ENCODE data around the gene PARP14.
A peak's percentile ranks its signal among the peaks of the same experiment; 100 is the strongest.
"Not testable (repeated sequence)": the region's sequence is repeated elsewhere in the genome, so short reads cannot be mapped to it uniquely, and the experiment has no call there.

Gene PARP14

GRCh38 chr3:122680475-122681283 lies at the start of gene PARP14:
TSS of gene PARP14 (plus strand) at chr3:122680839. CDS start at chr3:122680884, 45 bp downstream.
- peak; percentile 40 for DNase-seq (ENCODE audit: low read depth)

GRCh38 chr3:122635789-122636188 lies 44.9 kb upstream of the PARP14 start:
- DNase-seq (ENCODE audit: low read depth): no peak

DNA sequence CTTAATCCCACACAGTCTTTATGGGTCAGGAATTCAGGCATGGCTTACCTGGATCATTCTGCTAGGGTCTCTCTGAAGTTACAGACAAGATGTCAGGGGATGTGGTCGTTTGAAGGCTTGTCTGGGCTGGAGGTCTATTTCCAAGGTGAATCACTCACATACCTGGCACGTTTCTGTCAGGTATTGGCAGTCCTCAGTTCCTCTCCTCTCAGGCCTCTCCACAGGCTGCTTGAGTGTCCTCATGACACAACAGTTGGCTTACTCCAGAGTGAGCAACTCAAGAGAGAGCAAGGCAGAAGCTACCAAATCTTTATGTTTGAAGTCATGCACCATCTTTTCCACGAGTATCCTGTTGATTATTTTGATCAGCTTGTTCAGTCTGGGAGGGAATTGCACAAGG lies 43.9 kb upstream of the PARP14 start:
- DNase-seq (ENCODE audit: low read depth): no peak

- no peak for DNase-seq (ENCODE audit: low read depth)
Observed at GRCh38 chr3:122640437-122640999, 40.1 kb upstream of the PARP14 start.

DNA sequence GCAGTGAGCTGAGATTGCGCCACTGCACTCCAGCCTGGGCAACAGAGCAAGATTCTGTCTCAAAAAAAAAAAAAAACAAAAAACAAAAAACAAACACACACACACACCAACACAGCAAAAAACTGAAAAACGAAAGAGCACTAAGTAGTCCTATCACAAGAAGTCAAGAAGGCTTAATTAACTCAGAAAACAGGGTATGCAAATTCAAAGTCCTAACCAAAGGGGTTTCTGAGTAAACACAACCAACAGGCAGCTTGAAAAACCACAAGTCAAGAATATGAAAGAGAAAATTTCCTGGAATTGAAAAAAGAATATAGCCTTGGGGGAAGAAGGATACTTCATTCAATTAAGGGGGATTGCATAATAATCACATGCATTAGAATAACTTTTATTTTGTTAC lies 37.7 kb upstream of the PARP14 start:
- DNase-seq (ENCODE audit: low read depth): no peak

DNA sequence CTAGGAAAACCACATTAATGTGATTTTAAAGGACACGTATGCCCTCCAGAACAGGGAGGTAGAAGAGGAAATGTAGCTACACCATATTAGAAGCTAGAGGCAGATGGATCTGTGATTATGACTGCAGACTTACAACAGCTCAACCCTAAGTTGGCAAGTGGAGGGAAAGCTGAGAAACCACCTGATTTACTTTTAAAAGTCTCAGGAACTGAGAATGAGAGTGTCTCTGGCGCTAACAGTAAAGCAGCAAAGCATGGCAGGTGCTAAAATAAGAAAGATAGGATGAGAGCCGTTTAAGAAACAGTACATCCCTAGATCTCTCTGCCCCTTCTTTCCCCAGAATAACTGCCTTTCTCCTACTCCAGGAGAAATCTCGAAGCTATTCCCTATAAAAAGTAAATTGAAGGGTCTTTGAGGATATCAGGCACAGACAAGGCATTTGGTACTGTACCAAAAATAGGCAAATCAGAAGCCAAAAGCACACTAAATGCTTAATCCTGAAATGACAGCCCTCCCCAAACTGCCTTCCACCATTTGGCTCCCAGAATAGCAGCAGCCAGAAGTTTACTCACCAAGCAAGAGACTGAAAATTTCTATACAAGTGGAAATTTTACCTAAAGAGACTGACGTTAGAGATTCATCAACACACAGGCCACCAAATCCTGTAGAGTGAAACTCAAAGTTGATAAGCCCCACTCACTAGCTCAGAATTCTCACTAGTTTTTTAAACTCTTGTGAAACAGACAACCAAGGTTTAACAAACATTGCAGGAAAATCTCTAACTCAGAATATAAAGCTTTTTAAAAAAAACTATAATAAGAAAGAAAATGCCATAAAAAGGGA lies 34.3 kb upstream of the PARP14 start:
- no peak for DNase-seq (ENCODE audit: low read depth)

DNA sequence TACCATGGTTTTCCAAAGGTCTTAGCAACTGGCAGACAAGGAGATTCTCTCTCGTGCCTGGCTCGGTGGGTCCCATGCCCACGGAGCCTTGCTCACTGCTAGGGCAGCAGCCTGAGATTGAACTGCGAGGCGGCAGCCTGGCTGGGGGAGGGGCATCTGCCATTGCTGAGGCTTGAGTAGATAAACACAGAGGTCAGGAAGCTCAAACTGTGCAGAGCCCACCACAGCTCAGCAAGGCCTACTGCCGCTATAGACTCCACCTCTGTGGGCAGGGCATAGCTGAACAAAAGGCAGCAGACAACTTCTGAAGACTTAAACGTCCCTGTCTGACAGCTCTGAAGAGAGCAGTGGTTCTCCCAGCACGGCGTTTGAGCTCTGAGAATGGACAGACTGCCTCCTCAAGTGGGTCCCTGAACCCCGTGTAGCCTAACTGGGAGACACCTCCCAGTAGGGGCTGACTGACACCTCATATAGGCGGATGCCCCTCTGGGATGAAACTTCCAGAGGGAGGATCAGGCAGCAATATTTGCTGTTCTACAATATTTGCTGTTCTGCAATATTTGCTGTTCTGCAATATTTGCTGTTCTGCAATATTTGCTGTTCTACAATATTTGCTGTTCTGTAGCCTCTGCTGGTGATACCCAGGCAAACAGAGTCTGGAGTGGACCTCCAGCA lies 29.3 kb upstream of the PARP14 start:
- DNase-seq (ENCODE audit: low read depth): not testable (repeated sequence)

DNA sequence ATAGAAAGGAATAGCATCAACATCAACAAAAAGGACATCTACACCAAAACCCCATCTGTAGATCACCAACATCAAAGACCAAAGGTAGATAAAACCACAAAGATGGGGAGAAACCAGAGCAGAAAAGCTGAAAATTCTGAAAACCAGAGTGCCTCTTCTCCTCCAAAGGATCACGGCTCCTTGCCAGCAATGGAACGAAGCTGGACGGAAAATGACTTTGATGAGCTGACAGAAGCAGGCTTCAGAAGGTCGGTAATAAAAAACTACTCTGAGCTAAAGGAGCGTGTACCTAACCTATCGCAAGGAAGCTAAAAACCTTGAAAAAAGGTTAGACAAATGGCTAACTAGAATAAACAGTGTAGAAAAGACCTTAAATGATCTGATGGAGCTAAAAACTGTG lies 28.7 kb upstream of the PARP14 start:
- not testable (repeated sequence) for DNase-seq (ENCODE audit: low read depth)

- DNase-seq (ENCODE audit: low read depth): not testable (repeated sequence)
Observed at GRCh38 chr3:122658336-122658735, 22.3 kb upstream of the PARP14 start.

- DNase-seq (ENCODE audit: low read depth): no peak
Observed at GRCh38 chr3:122660297-122660974, 20.2 kb upstream of the PARP14 start.

- DNase-seq (ENCODE audit: low read depth): no peak
Observed at GRCh38 chr3:122661633-122662032, 19.0 kb upstream of the PARP14 start.

DNA sequence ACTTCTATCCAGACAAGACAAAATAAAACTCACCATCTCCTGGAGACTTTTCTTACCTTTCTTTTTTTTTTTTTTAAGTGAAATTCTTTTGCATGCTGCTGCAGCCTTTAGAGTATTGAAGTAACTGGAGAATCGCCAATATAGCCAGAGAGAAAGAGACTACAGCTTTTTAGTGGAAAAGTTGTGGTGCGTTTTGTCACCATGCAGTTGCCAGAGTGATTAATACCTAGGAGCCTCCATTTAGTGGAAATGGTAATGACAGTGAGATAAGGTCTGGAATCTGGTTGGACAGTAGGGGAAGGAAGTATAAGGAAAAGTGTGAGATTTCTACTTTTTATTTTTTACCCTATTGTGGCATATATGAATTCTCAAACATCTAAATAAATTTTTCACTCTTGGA lies 18.1 kb upstream of the PARP14 start:
- DNase-seq (ENCODE audit: low read depth): no peak

- DNase-seq (ENCODE audit: low read depth): no peak
Observed at GRCh38 chr3:122665226-122665786, 15.3 kb upstream of the PARP14 start.

GRCh38 chr3:122665881-122666280 lies 14.8 kb upstream of the PARP14 start:
- DNase-seq (ENCODE audit: low read depth): no peak

DNA sequence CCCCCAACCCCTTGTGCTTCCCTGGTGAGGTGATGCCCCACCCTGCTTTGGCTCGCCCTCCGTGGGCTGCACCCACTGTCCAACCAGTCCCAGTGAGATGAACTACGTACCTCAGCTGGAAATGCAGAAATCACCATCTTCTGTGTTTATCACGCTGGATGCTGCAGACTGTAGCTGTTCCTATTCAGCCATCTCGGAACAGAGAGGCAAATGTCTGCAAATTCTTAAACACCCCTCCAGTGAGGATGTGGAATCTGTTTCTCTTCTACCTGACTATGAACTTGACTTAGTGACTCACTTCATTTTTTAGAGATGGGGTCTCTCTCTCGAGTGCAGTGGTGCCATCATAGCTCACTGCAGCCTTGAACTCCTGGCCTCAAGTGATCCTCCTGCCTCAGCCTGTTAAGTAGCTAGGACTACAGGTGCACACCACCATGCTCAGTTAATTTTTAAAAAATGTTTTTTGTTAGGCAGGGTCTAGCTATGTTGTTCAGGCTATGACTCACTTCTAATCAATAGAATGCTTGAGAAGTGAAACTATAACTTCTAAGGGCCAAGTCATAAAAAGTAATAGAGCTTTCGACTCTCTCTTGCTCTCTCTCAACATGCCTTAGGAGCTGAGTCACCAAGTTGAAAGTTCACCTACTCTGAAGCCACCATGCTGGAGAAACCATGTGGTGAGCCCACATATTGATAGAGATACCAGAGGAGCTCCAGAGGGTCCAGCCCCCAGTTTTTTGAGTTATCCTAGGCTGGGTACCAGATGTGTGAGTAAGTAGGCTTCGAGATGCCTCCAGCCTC lies 11.5 kb upstream of the PARP14 start:
- no peak for DNase-seq (ENCODE audit: low read depth)

DNA sequence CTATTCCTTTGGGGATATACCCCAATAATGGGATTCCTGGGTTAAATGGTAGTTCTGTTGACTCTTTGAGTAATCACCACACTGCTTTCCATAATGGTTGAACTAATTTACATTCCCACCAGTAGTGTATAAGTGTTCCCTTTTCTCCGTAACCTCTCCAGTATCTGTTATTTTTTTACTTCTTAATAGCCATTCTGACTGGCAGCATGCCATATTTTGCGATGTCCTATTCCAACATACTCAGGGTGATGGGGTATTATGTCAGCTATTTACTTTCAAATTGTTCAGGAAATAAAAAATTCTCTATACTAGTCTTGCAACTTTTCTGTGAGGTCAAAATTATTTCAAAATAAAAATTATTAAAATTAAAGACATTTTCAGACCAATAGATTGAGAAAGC lies 9.1 kb upstream of the PARP14 start:
- DNase-seq (ENCODE audit: low read depth): no peak

DNA sequence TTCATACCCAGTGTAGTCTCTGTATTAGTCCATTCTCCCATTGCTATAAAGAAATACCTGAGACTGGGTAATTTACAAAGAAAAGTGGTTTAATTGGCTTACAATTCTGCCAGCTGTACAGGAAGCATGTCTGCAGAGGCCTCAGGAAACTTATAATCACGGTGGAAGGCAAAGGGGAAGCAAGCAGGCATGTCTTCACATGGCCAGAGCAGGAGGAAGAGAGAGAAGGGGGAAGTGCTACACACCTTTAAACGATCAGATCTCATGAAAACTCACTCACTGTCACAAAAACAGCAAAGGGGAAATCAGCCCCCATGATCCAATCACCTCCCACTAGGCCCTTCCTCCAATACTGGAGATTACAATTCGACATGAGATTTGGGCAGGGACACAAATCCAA lies 6.3 kb upstream of the PARP14 start:
- DNase-seq (ENCODE audit: low read depth): no peak

DNA sequence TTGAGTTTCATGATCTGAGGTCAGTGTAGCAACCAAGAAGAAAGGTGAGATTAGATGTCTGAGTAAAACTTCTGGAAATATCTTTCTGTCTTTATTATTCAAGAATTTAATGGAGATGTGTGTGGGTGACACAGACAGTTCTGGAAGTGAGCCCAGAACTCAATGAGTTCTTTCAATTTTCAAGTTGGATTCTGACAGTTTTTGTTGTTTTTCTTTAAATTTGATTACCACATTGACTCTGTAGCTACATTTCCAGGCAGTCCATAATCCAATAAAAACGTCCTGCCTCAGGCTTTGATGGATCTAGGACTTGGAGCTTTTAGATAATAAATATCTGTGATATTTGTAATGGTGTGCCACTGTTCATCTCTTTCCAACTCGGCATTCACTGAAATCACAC lies 3.9 kb upstream of the PARP14 start:
- DNase-seq (ENCODE audit: low read depth): no peak

DNA sequence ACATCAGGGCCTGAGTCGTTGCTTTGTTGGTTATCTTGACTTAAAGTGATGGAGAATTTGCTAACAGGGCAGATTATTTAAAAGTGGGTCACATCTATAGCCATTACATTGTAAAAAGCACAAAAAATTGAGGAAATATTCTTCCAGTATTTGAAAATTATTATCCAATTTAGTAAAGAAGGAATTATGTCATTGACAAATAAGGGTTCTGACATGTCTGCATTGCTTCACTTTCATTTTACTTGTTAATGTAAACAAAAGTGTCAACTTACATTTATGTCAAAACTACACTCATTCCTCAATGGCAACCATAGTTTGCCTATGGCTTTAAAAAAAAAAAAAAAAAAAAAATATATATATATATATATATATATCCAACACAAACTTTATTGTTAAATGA lies 3.4 kb upstream of the PARP14 start:
- DNase-seq (ENCODE audit: low read depth): no peak

DNA sequence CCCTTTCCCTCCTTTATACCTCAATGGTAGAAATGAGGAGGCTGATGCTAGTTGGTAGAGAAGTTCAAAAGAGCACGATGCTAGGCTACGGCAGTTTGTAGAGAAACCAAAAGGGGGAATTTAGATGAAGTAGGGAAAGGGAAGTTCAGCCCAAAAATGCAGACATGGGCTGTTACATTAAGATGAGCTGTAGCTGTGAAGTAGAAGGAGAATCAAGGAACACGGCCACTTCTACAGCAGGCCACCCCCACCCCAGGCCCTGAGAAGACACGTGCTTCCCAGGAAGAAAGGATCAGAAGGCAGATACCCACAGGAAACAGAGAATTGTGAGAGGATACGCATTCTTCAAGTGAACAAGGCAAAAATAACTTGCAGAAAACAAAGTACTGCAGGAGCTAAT lies 2.1 kb upstream of the PARP14 start:
- no peak for DNase-seq (ENCODE audit: low read depth)
